Endothelial cell of umbilical vein (primary cell): ENCODE results near the gene S100A4. TPM values are rescaled to one million over a fixed set of nuclear protein-coding genes. Genes with fewer than 3 reads are reported as not detected.

Source experiments
- BruUV-seq: library from RNA; stranded (reverse); fragments of 400-500 nt; replicated peaks from 2 replicates; lab custom pipeline; 2021; lab: Mats Ljungman, UMichigan
- CTCF ChIA-PET: fragments of 300-600, 350-600 bp; sonication (Branson Sonifier 250); formaldehyde crosslinking; loops from one replicate; lab custom pipeline; 2021; ENCODE audit warnings: antibody characterized with exemption, inconsistent platforms; lab: Charles Lee
- POLR2A ChIA-PET: fragments of 300-600, 350-600 bp; sonication (Branson Sonifier 250); formaldehyde crosslinking; loops from one replicate; lab custom pipeline; 2021; ENCODE audit warnings: antibody characterized with exemption, inconsistent platforms; lab: Charles Lee
- DNase-seq: peaks from one replicate; pipeline ENCODE4 v3.0.0-alpha.2; 2011; ENCODE audit warnings: low read depth, low spot score
- FAIRE-seq: peaks from 2 replicates; lab custom pipeline; 2011; peaks lifted over from hg19 to GRCh38; lab: Jason Lieb, UNC
- H2AFZ ChIP-seq: 2 replicates; pipeline ENCODE4 v1.6.0; 2012; ENCODE audit warnings: low read depth, low read length, control low read depth, inconsistent platforms
- H3K27ac ChIP-seq: 2 replicates; pipeline ENCODE4 v1.5.1; 2011; ENCODE audit warnings: low read depth, mild to moderate bottlenecking, control low read depth, low read length, moderate library complexity; ENCODE audit not compliant: insufficient read depth
- H3K27me3 ChIP-seq, 2 experiments: 2 replicates each; pipeline versions ENCODE4 v1.6.0 to v1.6.1; 2011; ENCODE audit warnings: low read length in 2 of 2, mixed read lengths in 1 of 2; ENCODE audit not compliant: control insufficient read depth in 2 of 2, insufficient read depth in 2 of 2
- H3K36me3 ChIP-seq, 2 experiments: 2 replicates in 1 of 2; 3 replicates in 1 of 2; pipeline ENCODE4 v1.5.1; 2011; ENCODE audit warnings: low read length in 2 of 2, mild to moderate bottlenecking in 1 of 2, moderate library complexity in 1 of 2; ENCODE audit not compliant: control insufficient read depth in 2 of 2, insufficient read depth in 2 of 2; ENCODE audit errors: extremely low read depth in 1 of 2
- H3K4me1 ChIP-seq: 3 replicates; pipeline ENCODE4 v1.5.1; 2011; ENCODE audit warnings: mild to moderate bottlenecking, low read length; ENCODE audit not compliant: control insufficient read depth, insufficient read depth; ENCODE audit errors: extremely low read depth
- H3K4me2 ChIP-seq: 2 replicates; pipeline ENCODE4 v1.6.1; 2011; ENCODE audit warnings: low read length, control low read depth, mixed read lengths; ENCODE audit not compliant: insufficient read depth
- H3K4me3 ChIP-seq, 3 experiments: fragments of 200-600 bp in 1 of 3; sonication (generic), shearing (Covaris generic) in 1 of 3; replicated peaks in 1 of 3; 2 replicates each; pipeline ENCODE4 v1.5.1; 2011 to 2016; ENCODE audit warnings: control low read depth in 3 of 3, low read length in 3 of 3, mild to moderate bottlenecking in 2 of 3, inconsistent platforms in 1 of 3, low read depth in 1 of 3, moderate library complexity in 1 of 3; ENCODE audit not compliant: insufficient read depth in 1 of 3
- H3K79me2 ChIP-seq: 2 replicates; pipeline ENCODE4 v1.6.0; 2012; ENCODE audit warnings: low read length, inconsistent platforms; ENCODE audit not compliant: control insufficient read depth, insufficient read depth
- H3K9ac ChIP-seq: replicated peaks from 2 replicates; pipeline ENCODE3; 2011; ENCODE audit warnings: low read length, control low read depth; ENCODE audit not compliant: insufficient read depth; ENCODE audit errors: extremely low read depth
- H3K9me1 ChIP-seq: replicated peaks from 3 replicates; pipeline ENCODE4 v1.6.0; 2011; ENCODE audit warnings: mild to moderate bottlenecking, low read length; ENCODE audit not compliant: control insufficient read depth, insufficient read depth; ENCODE audit errors: extremely low read depth
- H3K9me3 ChIP-seq: replicated peaks from 2 replicates; pipeline ENCODE4 v1.5.1; 2012; ENCODE audit warnings: low read length, inconsistent platforms; ENCODE audit not compliant: control insufficient read depth, insufficient read depth
- H4K20me1 ChIP-seq: replicated peaks from 2 replicates; pipeline ENCODE3; 2011; ENCODE audit warnings: mild to moderate bottlenecking, low read length; ENCODE audit not compliant: control insufficient read depth, insufficient read depth; ENCODE audit errors: extremely low read depth
- EZH2 ChIP-seq: IDR thresholded peaks from 2 replicates; pipeline ENCODE4 v1.6.1; 2012; ENCODE audit warnings: borderline replicate concordance, low read depth, mild to moderate bottlenecking, moderate library complexity, low read length, inconsistent platforms; ENCODE audit not compliant: severe bottlenecking
- FOS ChIP-seq: IDR thresholded peaks from 2 replicates; pipeline ENCODE4 v1.6.1; 2011; ENCODE audit warnings: mild to moderate bottlenecking, low read length, moderate library complexity, borderline replicate concordance; ENCODE audit not compliant: insufficient read depth
- GATA2 ChIP-seq: IDR thresholded peaks from 2 replicates; pipeline ENCODE4 v1.7.0; 2011; ENCODE audit warnings: low read depth, mild to moderate bottlenecking, moderate library complexity, mixed read lengths, low read length; ENCODE audit not compliant: insufficient read length, insufficient read depth
- JUN ChIP-seq: IDR thresholded peaks from 2 replicates; pipeline ENCODE4 v1.6.1; 2011; ENCODE audit warnings: borderline replicate concordance, low read depth; ENCODE audit not compliant: insufficient read length, insufficient read depth
- MYC ChIP-seq: IDR thresholded peaks from one replicate; pipeline ENCODE4 v1.6.1; 2011; ENCODE audit warnings: mild to moderate bottlenecking, low read depth, low read length
- POLR2A ChIP-seq: IDR thresholded peaks from 2 replicates; pipeline ENCODE4 v1.6.1; 2012; ENCODE audit warnings: low read depth, mild to moderate bottlenecking, control low read depth, low read length
- POLR2AphosphoS5 ChIP-seq: IDR thresholded peaks from 2 replicates; pipeline ENCODE4 v1.6.1; 2012; ENCODE audit warnings: low read depth, mild to moderate bottlenecking, control low read depth, low read length, moderate library complexity; ENCODE audit not compliant: insufficient read depth
- dilution Hi-C: fragments of 300-500 bp; cut with MboI; formaldehyde crosslinking; loops from one replicate; pipeline ENCODE4 v1.15.0; 2019; ENCODE audit warnings: low sequenced_read_pairs; ENCODE audit not compliant: extremely low pct_ligation_motif_present
- intact Hi-C: fragments of 100-400 bp; cut with micrococcal nuclease; formaldehyde crosslinking; loops from one replicate; pipeline ENCODE4 v1.10.0; 2022
- polyA plus RNA-seq, 4 experiments: library from polyadenylated mRNA; depleted of rRNA in 3 of 4; stranded (reverse) in 3 of 4; unstranded in 1 of 4; fragments of >200 nt; gene quantifications; 2 replicates each; pipeline versions ENCODE4 v1.2.1 to v1.2.3, GENCODE V29; 2011 to 2012; ENCODE audit warnings: missing spikeins in 1 of 4
- total RNA-seq: library from RNA; stranded (reverse); gene quantifications from 2 replicates; pipeline ENCODE4 v1.2.3, GENCODE V29; 2021
- TF ChIP-seq, protein P1 (sequence below), 2 donors: IDR thresholded peaks; 1 replicate in 1 of 2; 2 replicates in 1 of 2; pipeline ENCODE4 v1.5.1; 2011; ENCODE audit warnings: low read length in 2 of 2, mild to moderate bottlenecking in 2 of 2, moderate library complexity in 2 of 2, control low read depth in 1 of 2, inconsistent platforms in 1 of 2, low read depth in 1 of 2; ENCODE audit not compliant: insufficient read depth in 1 of 2; ENCODE audit errors: extremely low read depth in 1 of 2
- TF ChIP-seq, protein P2 (sequence below): IDR thresholded peaks from 2 replicates; pipeline ENCODE4 v1.6.1; 2011; ENCODE audit not compliant: insufficient read depth, insufficient read length

The S100A4 gene
- total and polyA plus RNA-seq, 2 donors (not counting 3 experiments of a cell fraction or from before 2014, with no cell fraction given) = 1.1 TPM; not detected in 1

DNA sequence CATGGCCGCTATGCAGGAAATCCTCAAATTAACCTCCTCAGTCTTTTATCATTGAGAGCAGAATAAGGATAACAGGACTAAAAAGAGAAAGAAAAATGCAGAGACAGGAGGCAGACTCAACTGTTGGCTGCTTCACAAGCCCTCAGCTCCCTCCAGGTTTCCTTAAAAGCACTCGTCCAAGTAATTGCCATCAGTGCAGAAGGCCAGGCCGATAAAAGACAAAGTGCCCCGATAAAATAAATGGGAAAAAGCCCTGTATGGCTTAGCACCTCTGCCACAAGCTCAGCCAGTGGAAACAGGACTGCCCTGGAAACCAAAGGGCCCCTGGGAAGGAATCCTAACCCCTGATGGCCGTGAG lies 17.9 kb downstream of the S100A4 start:
- Histone ChIP-seq H3K27me3 (no peaks in the 10 kb centered on the region), H3K27ac (no peak overlapping the region), H3K9me3 (no peaks in the 10 kb centered on the region), H3K9ac (no peak overlapping the region), H4K20me1 (no peaks in the 10 kb centered on the region), H2AFZ (no peak overlapping the region), H3K9me1 (no peaks in the 10 kb centered on the region), H3K4me3 (no peak overlapping the region), H3K4me2 (no peak overlapping the region), H3K36me3 (no peaks in the 10 kb centered on the region), H3K4me1 (peaks cover 16% of the 10 kb centered on the region), H3K79me2 (no peaks in the 10 kb centered on the region)
- ChIA-PET POLR2A (no interaction called here), CTCF (no interaction called here)
- no TSS peak for BruUV-seq
- no peak for DNase-seq
- intact Hi-C loops = no loop called here
- FAIRE-seq = no peak
- TF ChIP-seq POLR2A = no peak
- TF ChIP-seq POLR2AphosphoS5 = no peak
- TF ChIP-seq, protein P1, sequence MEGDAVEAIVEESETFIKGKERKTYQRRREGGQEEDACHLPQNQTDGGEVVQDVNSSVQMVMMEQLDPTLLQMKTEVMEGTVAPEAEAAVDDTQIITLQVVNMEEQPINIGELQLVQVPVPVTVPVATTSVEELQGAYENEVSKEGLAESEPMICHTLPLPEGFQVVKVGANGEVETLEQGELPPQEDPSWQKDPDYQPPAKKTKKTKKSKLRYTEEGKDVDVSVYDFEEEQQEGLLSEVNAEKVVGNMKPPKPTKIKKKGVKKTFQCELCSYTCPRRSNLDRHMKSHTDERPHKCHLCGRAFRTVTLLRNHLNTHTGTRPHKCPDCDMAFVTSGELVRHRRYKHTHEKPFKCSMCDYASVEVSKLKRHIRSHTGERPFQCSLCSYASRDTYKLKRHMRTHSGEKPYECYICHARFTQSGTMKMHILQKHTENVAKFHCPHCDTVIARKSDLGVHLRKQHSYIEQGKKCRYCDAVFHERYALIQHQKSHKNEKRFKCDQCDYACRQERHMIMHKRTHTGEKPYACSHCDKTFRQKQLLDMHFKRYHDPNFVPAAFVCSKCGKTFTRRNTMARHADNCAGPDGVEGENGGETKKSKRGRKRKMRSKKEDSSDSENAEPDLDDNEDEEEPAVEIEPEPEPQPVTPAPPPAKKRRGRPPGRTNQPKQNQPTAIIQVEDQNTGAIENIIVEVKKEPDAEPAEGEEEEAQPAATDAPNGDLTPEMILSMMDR (IDR thresholded peaks at IDR 0.05; ENCODE audit: extremely low read depth in 1 of 2, insufficient read depth in 1 of 2, low read depth in 1 of 2, low read length in 2 of 2) = no peak
- TF ChIP-seq GATA2 = no peak
- TF ChIP-seq EZH2 = no peak
- TF ChIP-seq MYC = no peak
- TF ChIP-seq JUN = no peak
- TF ChIP-seq, protein P2, sequence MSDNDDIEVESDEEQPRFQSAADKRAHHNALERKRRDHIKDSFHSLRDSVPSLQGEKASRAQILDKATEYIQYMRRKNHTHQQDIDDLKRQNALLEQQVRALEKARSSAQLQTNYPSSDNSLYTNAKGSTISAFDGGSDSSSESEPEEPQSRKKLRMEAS = no peak
- no peak for TF ChIP-seq FOS
- dilution Hi-C loops = no loop called here
